ENCODE results near the gene FBXL17. TPM values are rescaled to one million over a fixed set of nuclear protein-coding genes. Genes with fewer than 3 reads are reported as not detected.

The FBXL17 gene
- total RNA-seq, 4 donors from 2014 or later: 14.4 to 22.0 (median 16.6) TPM

DNA sequence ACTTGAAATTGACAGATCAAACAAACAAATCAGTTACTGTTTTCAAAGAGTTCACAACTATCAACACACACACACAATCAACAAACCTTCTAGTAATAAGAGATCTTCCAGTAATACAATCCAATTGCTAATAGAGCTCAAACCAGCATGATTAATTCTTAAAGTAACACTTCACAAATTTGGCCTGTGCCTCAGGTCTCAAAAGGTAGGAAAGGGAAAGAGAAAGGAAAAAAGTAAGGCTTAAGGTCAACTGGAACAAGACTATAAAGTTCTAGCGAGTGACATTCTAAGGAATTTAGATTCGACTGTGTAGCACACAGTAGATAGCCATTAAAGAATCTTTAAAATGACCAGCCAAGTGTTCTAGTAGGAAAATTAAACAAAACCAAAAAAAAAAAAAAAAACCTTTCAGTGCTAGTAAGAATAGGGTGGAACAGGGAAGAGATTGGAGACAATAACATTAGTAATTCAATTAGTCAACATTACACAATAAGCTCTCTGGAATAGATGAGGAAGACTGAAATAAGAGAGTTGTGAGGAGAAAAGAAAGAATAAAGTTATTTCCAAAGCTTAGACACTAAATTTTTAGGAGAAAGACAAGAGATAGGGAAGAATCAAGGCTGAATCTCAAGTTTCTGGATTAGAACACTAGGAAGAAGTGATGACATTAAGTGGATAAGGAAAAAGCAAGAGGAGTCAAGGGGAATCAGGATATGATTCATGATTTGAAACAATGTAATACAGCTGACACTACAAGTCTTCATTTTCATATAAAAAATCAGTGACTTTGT lies 86.1 kb downstream of the FBXL17 start:
- 91% methylated on average over 2 of the region's 2 CpGs for WGBS
- H3K27ac ChIP-seq (replicated peaks in 1 of 4): no peak overlapping the region

DNA sequence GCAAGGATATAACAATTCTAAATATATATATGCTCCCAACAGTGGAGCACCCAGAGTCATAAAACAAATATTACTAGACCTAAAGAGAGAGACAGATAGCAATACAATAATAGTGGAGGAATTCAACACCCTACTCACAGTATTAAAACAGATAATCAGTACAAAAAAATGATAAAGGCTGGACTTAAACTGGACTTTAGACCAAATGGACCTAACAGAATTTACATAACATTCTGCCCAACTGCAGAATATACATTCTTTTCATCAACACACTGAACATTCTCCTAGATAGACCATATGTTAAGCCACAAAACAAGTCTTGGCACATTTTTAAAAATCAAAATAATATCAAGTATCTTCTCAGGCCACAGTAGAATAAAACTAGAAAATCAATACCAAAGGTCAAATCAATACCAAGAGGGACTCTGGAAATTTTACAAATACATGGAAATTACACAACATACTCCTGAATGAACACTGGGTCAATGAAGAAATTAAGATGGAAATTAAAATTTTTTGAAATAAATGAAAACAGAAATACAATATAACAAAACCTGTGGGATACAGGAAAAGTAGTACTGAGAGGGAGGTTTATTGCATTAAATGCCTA lies 100.8 kb downstream of the FBXL17 start:
- no peaks in the 10 kb centered on the region for H3K36me3 ChIP-seq
- H3K27ac ChIP-seq (replicated peaks in 1 of 4): no peak overlapping the region
- no peak for DNase-seq (ENCODE audit: extremely low spot score)

More for the DNA sequence above, 86.1 kb downstream of the FBXL17 start:
- no peak for TF ChIP-seq EP300 (IDR thresholded peaks at IDR 0.05)
- no peak for TF ChIP-seq POLR2A (IDR thresholded peaks at IDR 0.05; ENCODE audit: low read depth)
- TF ChIP-seq POLR2AphosphoS5 (IDR thresholded peaks at IDR 0.05): no peak
- TF ChIP-seq, protein P1, sequence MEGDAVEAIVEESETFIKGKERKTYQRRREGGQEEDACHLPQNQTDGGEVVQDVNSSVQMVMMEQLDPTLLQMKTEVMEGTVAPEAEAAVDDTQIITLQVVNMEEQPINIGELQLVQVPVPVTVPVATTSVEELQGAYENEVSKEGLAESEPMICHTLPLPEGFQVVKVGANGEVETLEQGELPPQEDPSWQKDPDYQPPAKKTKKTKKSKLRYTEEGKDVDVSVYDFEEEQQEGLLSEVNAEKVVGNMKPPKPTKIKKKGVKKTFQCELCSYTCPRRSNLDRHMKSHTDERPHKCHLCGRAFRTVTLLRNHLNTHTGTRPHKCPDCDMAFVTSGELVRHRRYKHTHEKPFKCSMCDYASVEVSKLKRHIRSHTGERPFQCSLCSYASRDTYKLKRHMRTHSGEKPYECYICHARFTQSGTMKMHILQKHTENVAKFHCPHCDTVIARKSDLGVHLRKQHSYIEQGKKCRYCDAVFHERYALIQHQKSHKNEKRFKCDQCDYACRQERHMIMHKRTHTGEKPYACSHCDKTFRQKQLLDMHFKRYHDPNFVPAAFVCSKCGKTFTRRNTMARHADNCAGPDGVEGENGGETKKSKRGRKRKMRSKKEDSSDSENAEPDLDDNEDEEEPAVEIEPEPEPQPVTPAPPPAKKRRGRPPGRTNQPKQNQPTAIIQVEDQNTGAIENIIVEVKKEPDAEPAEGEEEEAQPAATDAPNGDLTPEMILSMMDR (IDR thresholded peaks at IDR 0.05): no peak
- Histone ChIP-seq H3K9me3 (no peaks in the 10 kb centered on the region), H3K36me3 (no peaks in the 10 kb centered on the region), H3K4me3 (no peak overlapping the region), H3K4me1 (peaks cover 0 to 6% (median 3%) of the 10 kb centered on the region in 4 donors), H3K27me3 (no peaks in the 10 kb centered on the region)
- intact Hi-C loops (cut with DNase I): no loop called here
- no peak for DNase-seq (ENCODE audit: extremely low spot score)

DNA sequence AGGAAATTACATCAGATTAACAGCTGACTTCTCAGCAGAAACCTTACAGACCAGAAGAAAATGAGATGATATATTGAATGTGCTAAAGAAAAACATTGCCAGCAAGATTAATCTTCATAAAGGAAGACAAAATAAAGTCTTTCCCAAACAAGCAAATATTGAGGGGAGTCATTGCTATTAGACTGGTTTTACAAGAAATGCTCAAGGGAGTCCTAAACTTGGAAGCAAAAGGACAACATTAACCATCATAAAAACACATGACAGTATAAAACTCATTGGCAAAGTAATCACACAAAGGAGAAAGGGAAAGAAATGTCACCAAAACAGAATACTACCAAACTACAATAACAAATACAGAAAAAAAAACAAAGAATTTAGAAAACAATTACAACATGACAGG lies 101.7 kb downstream of the FBXL17 start:
- H3K27me3 ChIP-seq: no peaks in the 10 kb centered on the region
- no peak for DNase-seq (ENCODE audit: extremely low spot score)
- H3K36me3 ChIP-seq: no peaks in the 10 kb centered on the region
- no peak overlapping the region for H3K4me3 ChIP-seq
- peaks cover 0 to 13% (median 0%) of the 10 kb centered on the region in 4 donors for H3K9me3 ChIP-seq
- TF ChIP-seq POLR2A (IDR thresholded peaks at IDR 0.05; ENCODE audit: low read depth) (no peak), EP300 (IDR thresholded peaks at IDR 0.05) (no peak)
- peaks cover 9 to 24% (median 15%) of the 10 kb centered on the region in 4 donors for H3K4me1 ChIP-seq
- intact Hi-C loops (cut with DNase I): no loop called here
- no peak overlapping the region for H3K27ac ChIP-seq (replicated peaks in 1 of 4)

More for the DNA sequence above, 100.8 kb downstream of the FBXL17 start:
- intact Hi-C loops (cut with DNase I): no loop called here
- Histone ChIP-seq H3K9me3 (peaks cover 0 to 13% (median 0%) of the 10 kb centered on the region in 4 donors), H3K27me3 (no peaks in the 10 kb centered on the region), H3K4me1 (peaks cover 9 to 24% (median 15%) of the 10 kb centered on the region in 4 donors), H3K4me3 (no peak overlapping the region)
- TF ChIP-seq, protein P1 (IDR thresholded peaks at IDR 0.05): no peak
- TF ChIP-seq POLR2A (IDR thresholded peaks at IDR 0.05; ENCODE audit: low read depth): no peak
- TF ChIP-seq POLR2AphosphoS5 (IDR thresholded peaks at IDR 0.05): no peak
- no peak for TF ChIP-seq EP300 (IDR thresholded peaks at IDR 0.05)

DNA sequence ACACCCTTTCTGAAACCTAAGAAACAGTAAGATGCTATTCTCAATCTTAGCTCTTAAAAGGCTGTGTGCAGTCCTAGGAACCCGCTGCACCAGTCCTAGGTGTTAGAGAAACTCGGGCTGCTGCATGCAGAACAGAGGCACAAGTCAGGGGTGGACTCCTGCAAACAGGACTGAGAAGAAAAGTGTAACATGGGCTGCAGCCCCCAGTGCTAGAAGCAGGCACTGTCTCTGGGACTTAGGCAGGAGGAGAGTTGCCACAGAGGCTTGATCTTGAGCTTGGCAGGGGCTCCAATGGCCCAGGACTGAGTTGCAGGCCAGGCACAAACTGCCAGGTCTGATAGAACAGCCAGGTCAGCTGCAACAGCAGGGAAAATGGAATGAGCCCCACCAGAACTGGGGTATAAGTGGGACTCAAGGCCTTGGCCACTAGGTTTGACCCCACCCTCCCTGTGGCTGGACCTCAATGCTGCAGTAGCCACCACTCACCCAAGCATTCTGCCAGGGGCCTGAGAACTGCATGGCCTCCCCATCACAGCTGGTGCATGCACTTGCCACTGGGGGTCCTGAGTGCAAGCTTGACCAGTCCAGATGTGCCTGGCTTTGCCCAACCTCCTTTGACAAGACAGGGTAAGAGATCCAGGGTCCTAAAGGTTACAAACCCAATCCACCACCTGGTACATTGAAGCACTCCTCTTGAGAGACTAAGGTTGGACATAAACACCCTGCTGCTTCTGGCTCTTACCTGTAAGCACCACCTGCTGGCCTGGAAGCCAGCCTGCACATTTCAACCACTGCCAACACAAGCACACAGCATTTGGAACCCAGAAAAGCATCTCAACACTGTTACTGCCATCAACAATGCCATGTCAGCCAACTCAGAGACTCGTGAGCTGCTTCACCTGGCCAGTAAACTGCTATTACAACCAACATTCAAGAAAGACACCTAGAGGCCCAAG lies 103.3 kb downstream of the FBXL17 start:
- H3K9me3 ChIP-seq: peaks cover 0 to 10% (median 0%) of the 10 kb centered on the region in 4 donors
- peaks cover 9 to 24% (median 15%) of the 10 kb centered on the region in 4 donors for H3K4me1 ChIP-seq
- no peak overlapping the region for H3K27ac ChIP-seq (replicated peaks in 1 of 4)
- H3K36me3 ChIP-seq: no peaks in the 10 kb centered on the region
- intact Hi-C loops (cut with DNase I): no loop called here
- TF ChIP-seq POLR2A (IDR thresholded peaks at IDR 0.05; ENCODE audit: low read depth): no peak
- TF ChIP-seq EP300 (IDR thresholded peaks at IDR 0.05): no peak
- TF ChIP-seq POLR2AphosphoS5 (IDR thresholded peaks at IDR 0.05): no peak
- TF ChIP-seq, protein P1 (IDR thresholded peaks at IDR 0.05): no peak
- DNase-seq (ENCODE audit: extremely low spot score): no peak
- H3K4me3 ChIP-seq: no peak overlapping the region
- WGBS: 100% methylated on average over 3 of the region's 3 CpGs
- no peaks in the 10 kb centered on the region for H3K27me3 ChIP-seq

Data from esophagus muscularis mucosa (tissue), 4 donors.